ENCODE data around the gene CUX1. TPM values are rescaled to one million over a fixed set of nuclear protein-coding genes. Genes with fewer than 3 reads are reported as not detected.
"Not testable (repeated sequence)": the region's sequence is repeated elsewhere in the genome, so short reads cannot be mapped to it uniquely, and the experiment has no call there.

Gene CUX1
- total RNA-seq, 1 experiment from 2014 or later: 47.6 TPM

DNA sequence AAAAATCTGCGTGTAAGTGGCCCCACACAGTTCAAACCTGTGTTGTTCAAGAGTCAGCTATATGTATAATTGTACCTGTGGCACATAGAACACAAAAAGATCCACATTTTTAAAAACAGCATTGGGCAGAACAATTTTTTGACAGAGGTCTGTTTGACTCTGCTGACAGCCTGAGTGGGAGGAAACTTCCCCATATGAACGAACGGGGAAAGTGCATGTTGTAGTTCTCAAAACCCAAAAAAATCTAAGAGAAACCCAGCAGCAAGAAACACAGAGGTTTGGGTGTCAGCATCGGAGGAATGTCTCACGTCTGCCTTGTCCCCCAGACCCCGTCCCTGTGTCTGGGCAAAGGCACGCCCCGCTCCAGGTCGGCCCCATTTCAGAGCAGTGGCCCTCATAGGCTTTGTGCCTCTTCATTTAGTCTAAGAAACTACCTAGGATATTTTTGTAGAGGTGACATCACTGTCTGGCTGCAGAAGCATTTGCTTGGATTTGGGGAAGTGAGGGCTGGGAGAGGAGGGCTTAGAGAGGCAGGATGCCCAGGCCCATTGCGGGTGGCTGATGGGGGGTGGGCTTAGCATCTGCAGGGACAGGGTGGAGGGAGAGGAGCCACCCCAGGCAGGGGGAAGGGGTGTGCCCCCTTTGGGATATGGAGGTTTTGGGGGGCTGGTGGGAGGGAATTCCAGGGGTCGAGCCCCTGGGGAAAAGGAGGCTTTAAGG, 11.0 kb downstream of the CUX1 start:
- ChIA-PET CTCF (interaction anchor here (0.7 to 1.3 kb wide), 2 partner anchors 29 to 73 kb away, joined by 3 to 4 read pairs; no protein-coding TSS in a partner anchor), POLR2A (no interaction called here)
- Mint-ChIP-seq H3K4me3 (ENCODE audit: unreplicated experiment) (no peak overlapping the region), H3K4me1 (ENCODE audit: insufficient read depth, unreplicated experiment) (peaks cover 12% of the 10 kb centered on the region), H3K36me3 (ENCODE audit: insufficient read depth, unreplicated experiment) (peaks cover 12% of the 10 kb centered on the region), H3K27ac (ENCODE audit: low read depth, unreplicated experiment) (no peak overlapping the region), H3K27me3 (ENCODE audit: insufficient read depth, unreplicated experiment) (no peaks in the 10 kb centered on the region), H3K9me3 (ENCODE audit: unreplicated experiment) (no peaks in the 10 kb centered on the region)
- DNase-seq (ENCODE audit: unreplicated experiment): no peak
- no TSS peak for BruUV-seq (replicated peaks)
- intact Hi-C loops (cut with micrococcal nuclease): no loop called here
- no peak for TF ChIP-seq CTCF (IDR thresholded peaks at IDR 0.05; ENCODE audit: unreplicated experiment)

- ChIA-PET CTCF (no interaction called here), POLR2A (no interaction called here)
- intact Hi-C loops (cut with micrococcal nuclease): no loop called here
- Mint-ChIP-seq H3K27me3 (ENCODE audit: insufficient read depth, unreplicated experiment) (no peaks in the 10 kb centered on the region), H3K4me1 (ENCODE audit: insufficient read depth, unreplicated experiment) (peaks cover 5% of the 10 kb centered on the region), H3K4me3 (ENCODE audit: unreplicated experiment) (no peak overlapping the region), H3K36me3 (ENCODE audit: insufficient read depth, unreplicated experiment) (peaks cover 12% of the 10 kb centered on the region), H3K9me3 (ENCODE audit: unreplicated experiment) (no peaks in the 10 kb centered on the region), H3K27ac (ENCODE audit: low read depth, unreplicated experiment) (no peak overlapping the region)
- no peak for DNase-seq (ENCODE audit: unreplicated experiment)
- BruUV-seq (replicated peaks): no TSS peak
- TF ChIP-seq CTCF (IDR thresholded peaks at IDR 0.05; ENCODE audit: unreplicated experiment): no peak
Observed at GRCh38 chr7:101829374-101829773, 11.9 kb downstream of the CUX1 start.

- intact Hi-C loops (cut with micrococcal nuclease): no loop called here
- peaks cover 12% of the 10 kb centered on the region for H3K36me3 Mint-ChIP-seq (ENCODE audit: insufficient read depth, unreplicated experiment)
- no peaks in the 10 kb centered on the region for H3K27me3 Mint-ChIP-seq (ENCODE audit: insufficient read depth, unreplicated experiment)
- peaks cover 5% of the 10 kb centered on the region for H3K4me1 Mint-ChIP-seq (ENCODE audit: insufficient read depth, unreplicated experiment)
- H3K9me3 Mint-ChIP-seq (ENCODE audit: unreplicated experiment): no peaks in the 10 kb centered on the region
- POLR2A ChIA-PET: no interaction called here
- BruUV-seq (replicated peaks): no TSS peak
- no peak overlapping the region for H3K4me3 Mint-ChIP-seq (ENCODE audit: unreplicated experiment)
- DNase-seq (ENCODE audit: unreplicated experiment): no peak
- CTCF ChIA-PET: interaction anchor here (0.6 to 0.7 kb wide), 4 partner anchors 76 to 397 kb away, joined by 3 to 5 read pairs (median 3); no protein-coding TSS in a partner anchor
- TF ChIP-seq CTCF (IDR thresholded peaks at IDR 0.05; ENCODE audit: unreplicated experiment): no peak
- H3K27ac Mint-ChIP-seq (ENCODE audit: low read depth, unreplicated experiment): no peak overlapping the region
Observed at GRCh38 chr7:101829821-101830220, 12.4 kb downstream of the CUX1 start.

- H3K27me3 Mint-ChIP-seq (ENCODE audit: insufficient read depth, unreplicated experiment); H3K27ac Mint-ChIP-seq (ENCODE audit: low read depth, unreplicated experiment); intact Hi-C loops (cut with micrococcal nuclease); H3K4me1 Mint-ChIP-seq (ENCODE audit: insufficient read depth, unreplicated experiment); POLR2A ChIA-PET; BruUV-seq (replicated peaks); CTCF ChIA-PET; DNase-seq (ENCODE audit: unreplicated experiment); H3K9me3 Mint-ChIP-seq (ENCODE audit: unreplicated experiment); H3K4me3 Mint-ChIP-seq (ENCODE audit: unreplicated experiment): not testable (repeated sequence)
- peaks cover 16% of the 10 kb centered on the region for H3K36me3 Mint-ChIP-seq (ENCODE audit: insufficient read depth, unreplicated experiment)
Observed at GRCh38 chr7:101831396-101831795, 14.0 kb downstream of the CUX1 start.
